Astrocyte of the spinal cord (primary cell): ENCODE data around the gene ARMH3.

Source experiments
- DNase-seq: peaks from one replicate; pipeline ENCODE4 v3.0.0; 2011; ENCODE audit warnings: low read depth, low spot score
- H3K4me3 ChIP-seq: 2 replicates; pipeline ENCODE4 v1.5.1; 2011; ENCODE audit warnings: low read depth, mild to moderate bottlenecking, low read length, moderate library complexity
- in situ Hi-C: cut with HindIII; loops from 2 replicates; pipeline ENCODE4 v1.10.0; 2017; ENCODE audit warnings: low sequenced_read_pairs
- TF ChIP-seq, protein P1 (sequence below): IDR thresholded peaks from 2 replicates; pipeline ENCODE4 v1.5.1; 2012; ENCODE audit warnings: low read depth, mild to moderate bottlenecking, low read length, inconsistent platforms

Gene ARMH3

DNA sequence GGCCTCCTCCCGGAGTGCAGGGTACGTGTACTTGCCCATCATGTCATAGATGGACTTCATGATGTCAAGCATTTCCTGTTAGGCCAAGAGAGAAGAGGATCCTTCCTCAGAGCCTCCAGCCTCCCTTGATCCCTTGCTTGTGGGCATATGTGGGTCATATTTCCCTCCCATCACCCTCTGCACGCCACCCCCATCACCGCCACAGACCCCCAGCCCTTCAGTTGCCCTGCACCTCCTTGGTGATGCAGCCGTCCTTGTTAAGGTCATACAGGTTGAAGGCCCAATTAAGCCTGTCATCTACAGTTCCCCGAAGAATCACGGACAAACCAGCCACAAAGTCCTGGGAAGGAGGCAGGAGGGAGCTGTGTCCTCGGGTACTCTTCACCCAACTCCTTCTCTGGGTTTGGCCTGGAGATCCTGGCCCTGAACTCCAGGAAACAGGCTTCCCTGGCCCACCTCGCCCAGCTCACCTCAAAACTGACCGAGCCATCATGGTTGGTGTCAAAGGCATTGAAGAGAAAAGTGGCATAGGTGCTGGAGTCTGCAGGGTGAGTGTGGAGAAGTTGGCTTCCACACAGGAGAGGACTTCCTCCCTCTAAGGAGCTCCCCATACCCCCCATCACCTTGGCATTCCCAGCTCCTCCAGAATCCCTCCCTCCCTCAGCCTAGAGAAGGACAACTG lies 227.9 kb downstream of the ARMH3 start:
- TF ChIP-seq, protein P1, sequence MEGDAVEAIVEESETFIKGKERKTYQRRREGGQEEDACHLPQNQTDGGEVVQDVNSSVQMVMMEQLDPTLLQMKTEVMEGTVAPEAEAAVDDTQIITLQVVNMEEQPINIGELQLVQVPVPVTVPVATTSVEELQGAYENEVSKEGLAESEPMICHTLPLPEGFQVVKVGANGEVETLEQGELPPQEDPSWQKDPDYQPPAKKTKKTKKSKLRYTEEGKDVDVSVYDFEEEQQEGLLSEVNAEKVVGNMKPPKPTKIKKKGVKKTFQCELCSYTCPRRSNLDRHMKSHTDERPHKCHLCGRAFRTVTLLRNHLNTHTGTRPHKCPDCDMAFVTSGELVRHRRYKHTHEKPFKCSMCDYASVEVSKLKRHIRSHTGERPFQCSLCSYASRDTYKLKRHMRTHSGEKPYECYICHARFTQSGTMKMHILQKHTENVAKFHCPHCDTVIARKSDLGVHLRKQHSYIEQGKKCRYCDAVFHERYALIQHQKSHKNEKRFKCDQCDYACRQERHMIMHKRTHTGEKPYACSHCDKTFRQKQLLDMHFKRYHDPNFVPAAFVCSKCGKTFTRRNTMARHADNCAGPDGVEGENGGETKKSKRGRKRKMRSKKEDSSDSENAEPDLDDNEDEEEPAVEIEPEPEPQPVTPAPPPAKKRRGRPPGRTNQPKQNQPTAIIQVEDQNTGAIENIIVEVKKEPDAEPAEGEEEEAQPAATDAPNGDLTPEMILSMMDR, result no peak
- H3K4me3 ChIP-seq, result no peak overlapping the region
- no peak for DNase-seq
- in situ Hi-C loops, result no loop called here

DNA sequence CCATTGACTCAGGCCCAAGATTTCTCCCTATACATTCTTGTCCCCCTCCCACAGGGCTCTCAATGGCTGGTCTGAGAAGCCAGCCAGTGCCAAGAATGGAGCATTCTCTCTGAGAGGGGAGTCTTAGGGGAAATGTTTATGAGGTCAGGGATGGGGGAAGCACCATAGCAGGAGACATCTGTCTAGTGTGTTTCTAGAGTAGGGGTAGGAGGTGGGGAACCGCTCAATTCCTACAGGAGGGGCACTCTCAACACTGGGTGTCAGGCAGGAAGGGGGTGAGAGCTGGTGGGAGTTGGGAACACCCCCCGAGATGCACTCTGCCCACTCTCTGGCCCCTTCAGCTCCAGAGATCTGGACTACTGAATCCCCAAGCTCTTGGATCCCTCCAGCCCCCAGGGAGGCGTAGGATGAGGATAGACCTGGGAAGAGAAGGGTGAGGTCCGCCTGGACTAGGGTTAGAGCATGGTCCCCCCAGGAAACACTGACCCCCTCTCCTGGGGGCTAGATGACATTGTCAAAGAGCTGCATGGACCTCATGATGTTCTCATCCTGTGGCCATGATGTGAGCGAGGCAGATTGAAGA lies 229.0 kb downstream of the ARMH3 start:
- in situ Hi-C loops, result no loop called here
- no peak overlapping the region for H3K4me3 ChIP-seq
- DNase-seq, result no peak
- TF ChIP-seq, protein P1, result no peak

DNA sequence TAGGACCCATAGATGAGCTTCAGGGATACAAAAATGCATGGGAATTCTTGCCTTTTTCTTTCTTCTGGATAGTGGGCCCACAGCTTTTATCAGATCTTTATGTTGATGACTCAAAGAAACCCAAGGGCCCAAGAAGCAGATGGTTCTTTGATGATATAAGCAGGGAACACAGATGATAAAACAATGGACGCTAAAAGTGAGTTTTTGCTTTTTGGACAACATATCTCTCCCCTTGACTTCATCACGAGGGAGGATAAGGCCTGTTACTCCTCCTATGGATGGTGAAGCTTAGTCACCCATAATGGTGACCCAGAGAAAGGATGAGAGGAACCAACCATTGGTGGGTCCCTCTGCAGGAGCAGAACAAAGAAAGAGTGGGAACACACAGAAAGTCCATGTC lies 231.2 kb downstream of the ARMH3 start:
- TF ChIP-seq, protein P1, result no peak
- in situ Hi-C loops, result no loop called here
- DNase-seq, result no peak
- H3K4me3 ChIP-seq, result no peak overlapping the region

DNA sequence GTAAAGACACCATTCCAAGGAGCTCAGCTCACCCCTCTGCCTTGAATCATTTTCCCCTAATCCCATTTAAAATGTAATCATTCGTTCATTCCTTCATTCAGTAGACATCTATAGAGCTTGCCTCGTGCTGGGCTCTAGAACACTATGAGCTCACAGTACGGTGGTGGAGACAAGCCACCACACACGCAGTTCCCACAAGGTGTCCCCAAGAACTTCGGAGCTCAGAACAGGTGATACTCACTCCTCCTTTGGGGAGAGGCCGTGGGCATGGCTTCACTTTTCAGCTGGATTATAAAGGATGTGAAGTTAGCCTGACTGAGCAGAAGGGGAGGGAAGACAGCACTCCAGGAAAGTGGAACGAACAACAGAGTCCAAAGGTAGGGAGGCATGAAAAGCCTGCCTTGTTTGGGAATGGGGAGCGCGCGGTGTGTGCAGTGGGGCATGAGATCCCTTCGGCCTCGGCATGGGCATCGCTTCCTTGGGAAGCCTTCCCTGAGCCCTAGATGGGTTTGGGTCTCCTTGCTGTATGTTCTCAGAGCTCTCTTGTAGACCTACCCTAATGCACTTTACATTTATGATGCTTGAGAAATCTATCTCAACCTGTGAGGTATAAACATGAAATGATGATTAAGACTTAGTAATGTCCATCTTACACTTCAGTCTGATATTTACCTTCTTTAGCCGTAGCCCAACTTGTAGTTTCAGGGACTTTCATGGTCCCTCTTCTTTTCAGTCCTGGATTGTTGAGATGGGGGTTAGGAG lies 236.9 kb downstream of the ARMH3 start:
- peak overlapping the region; percentile 98 for H3K4me3 ChIP-seq
- DNase-seq, result no peak
- in situ Hi-C loops, result no loop called here
- TF ChIP-seq, protein P1, result no peak

DNA sequence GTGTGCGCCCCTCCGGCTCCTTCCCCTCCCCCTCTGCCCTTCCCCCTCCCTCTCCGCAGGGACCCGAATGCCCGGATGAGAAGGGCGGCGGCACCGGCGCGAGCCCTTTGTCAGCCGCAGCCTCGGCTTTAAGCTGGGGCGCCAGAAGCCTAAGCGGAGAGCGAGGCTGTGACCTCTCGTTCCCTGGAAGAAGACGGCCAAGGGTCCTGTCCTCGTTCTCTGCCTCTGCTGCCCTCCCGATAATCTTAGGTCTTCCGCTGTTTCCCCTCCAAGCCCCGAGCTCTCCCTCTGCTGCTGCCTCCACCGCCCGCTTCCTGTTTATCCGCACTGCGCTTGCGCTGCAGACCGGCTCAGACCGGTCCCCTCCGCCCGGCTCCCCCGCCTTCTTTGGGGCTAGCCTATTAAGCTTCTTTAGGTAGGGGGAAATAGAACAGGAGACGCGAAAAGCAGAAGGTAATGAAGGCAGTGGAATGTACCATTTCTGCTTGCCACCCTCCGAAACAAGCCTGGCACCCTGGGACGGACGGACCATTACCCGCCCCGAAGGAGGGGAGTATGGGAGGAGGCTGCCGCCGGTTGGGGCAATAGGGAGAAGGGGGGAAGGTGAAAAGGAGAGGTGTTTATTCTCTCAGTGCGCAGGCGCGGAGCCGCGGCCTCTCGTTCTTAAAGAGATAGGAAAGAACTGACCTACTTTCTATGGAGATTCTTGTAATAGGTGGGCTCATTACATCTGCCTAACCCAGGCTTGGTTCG lies 237.7 kb downstream of the ARMH3 start, which contains the start of gene OGA:
Gene OGA, minus strand, starts transcription at position 326 of the 753 bp plus-strand sequence. CDS start 422 bp downstream, outside the sequence.
- in situ Hi-C loops, result no loop called here
- H3K4me3 ChIP-seq, result peak within 1 kb of the TSS; percentile 98
- DNase-seq, result peak; percentile 100
- TF ChIP-seq, protein P1, result no peak
